ENCODE data around the gene SLK.
A peak's percentile ranks its signal among the peaks of the same experiment; 100 is the strongest.

Gene SLK

DNA sequence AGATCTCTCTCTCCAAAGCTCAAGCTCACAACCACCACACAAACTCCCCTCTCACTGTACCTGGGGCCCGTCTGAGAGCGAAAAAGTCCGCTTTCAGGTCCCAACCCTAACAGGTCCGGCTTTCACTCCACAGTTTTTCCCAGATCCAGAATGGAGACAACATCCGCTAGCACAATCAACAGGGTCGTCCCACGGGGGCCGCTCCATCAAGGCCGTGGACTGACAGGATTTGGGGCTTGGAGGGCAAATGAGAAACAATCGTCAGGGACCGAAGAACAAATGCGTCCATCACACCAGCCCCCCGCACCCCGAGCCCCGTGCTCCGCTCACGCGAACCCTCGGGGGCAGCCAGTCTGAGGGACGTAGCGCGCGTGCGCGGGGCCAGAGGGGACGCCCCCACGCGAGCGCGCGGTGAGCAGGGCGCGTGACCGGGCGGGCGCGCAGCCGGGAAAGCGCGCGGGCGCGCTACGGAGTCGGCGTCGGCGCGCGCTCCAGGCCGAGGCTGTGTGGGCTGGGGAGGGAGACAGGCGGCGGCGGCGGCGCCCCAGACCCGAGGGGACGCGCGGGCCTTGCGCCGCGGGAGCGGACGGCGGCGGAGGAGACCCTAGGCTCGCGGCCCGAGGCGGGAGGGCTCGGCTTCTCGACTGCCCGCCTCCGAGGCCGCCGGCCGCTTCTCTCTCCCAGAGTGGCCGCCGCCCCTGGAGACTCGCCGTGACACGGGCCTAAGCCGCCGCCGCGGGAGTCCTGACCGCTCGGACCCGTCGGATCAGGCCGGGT lies at the start of gene SLK:
SLK (plus strand) TSS at position 470 of the 777 bp plus-strand sequence. CDS start 606 bp downstream, outside the sequence.
- Histone ChIP-seq H3K4me1 (ENCODE audit: control insufficient read depth in 2 of 2, insufficient read depth in 2 of 2, low read length in 2 of 2) (peaks cover 17 to 23% of the 10 kb centered on the region in 2 donors), H3K36me3 (ENCODE audit: control insufficient read depth in 2 of 2, insufficient read depth in 2 of 2, low read length in 2 of 2) (no peaks in the 10 kb centered on the region), H3K4me3 (ENCODE audit: low read length in 2 of 2) (peak within 1 kb of the TSS; percentile 92 to 100)

DNA sequence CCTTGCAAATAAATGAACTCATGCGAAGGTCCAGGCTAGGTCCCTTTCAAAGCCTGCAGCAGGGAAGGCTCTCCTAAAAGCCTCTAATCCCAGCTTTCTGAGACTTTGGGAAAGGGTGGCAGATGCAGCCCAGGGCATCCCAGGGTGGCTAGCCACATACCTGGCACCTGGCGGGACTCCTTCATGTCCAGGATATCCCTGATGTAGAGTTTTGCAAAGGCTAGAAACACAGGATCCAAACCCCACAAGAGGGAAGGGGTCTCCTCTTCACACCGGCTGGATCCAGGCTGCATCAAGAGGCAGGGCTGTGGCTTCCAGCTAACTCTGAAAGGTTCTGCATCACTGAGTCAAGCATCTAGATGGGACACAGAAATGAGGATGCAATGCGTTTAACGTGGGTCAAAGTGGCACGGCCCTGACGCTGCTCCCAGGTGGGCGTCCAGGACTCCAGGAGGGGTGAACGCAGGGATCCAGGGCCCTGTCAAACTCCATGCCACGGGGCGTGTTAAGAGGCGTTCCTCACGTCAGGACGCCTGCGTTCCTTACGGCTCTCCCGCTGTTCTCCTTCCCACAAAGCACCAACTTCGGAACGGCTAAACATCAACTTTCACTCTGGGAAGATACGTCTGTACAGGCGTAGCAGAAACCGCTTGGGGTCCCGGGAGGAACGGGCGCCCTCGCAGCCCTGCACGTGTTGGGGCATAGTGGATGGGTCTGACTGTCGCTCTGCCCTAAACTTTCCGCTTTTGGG lies 49.5 kb upstream of the SLK start:
- no peaks in the 10 kb centered on the region for H3K27me3 ChIP-seq (ENCODE audit: control insufficient read depth in 2 of 2, insufficient read depth in 2 of 2, low read length in 2 of 2)
- peak overlapping the region; percentile 93 to 99 for H3K9ac ChIP-seq (ENCODE audit: low read depth in 1 of 2, low read length in 2 of 2)
- H3K27ac ChIP-seq (ENCODE audit: low read depth in 2 of 2, low read length in 2 of 2) = peak overlapping the region; percentile 97 to 99
- peak overlapping the region; percentile 96 to 99 for H3K4me3 ChIP-seq (ENCODE audit: low read length in 2 of 2)
- H3K4me1 ChIP-seq (ENCODE audit: control insufficient read depth in 2 of 2, insufficient read depth in 2 of 2, low read length in 2 of 2) = peaks cover 19 to 30% of the 10 kb centered on the region in 2 donors
- H3K36me3 ChIP-seq (ENCODE audit: control insufficient read depth in 2 of 2, insufficient read depth in 2 of 2, low read length in 2 of 2) = no peaks in the 10 kb centered on the region
- no peaks in the 10 kb centered on the region for H3K9me3 ChIP-seq (ENCODE audit: control insufficient read depth in 2 of 2, low read length in 2 of 2)

More for the DNA sequence above, at the start of gene SLK:
- H3K27ac ChIP-seq (ENCODE audit: low read depth in 2 of 2, low read length in 2 of 2) = peak within 1 kb of the TSS; percentile 93 to 96
- no peaks in the 10 kb centered on the region for H3K27me3 ChIP-seq (ENCODE audit: control insufficient read depth in 2 of 2, insufficient read depth in 2 of 2, low read length in 2 of 2)
- H3K9ac ChIP-seq (ENCODE audit: low read depth in 1 of 2, low read length in 2 of 2) = peak within 1 kb of the TSS; percentile 99 to 100
- no peaks in the 10 kb centered on the region for H3K9me3 ChIP-seq (ENCODE audit: control insufficient read depth in 2 of 2, low read length in 2 of 2)

DNA sequence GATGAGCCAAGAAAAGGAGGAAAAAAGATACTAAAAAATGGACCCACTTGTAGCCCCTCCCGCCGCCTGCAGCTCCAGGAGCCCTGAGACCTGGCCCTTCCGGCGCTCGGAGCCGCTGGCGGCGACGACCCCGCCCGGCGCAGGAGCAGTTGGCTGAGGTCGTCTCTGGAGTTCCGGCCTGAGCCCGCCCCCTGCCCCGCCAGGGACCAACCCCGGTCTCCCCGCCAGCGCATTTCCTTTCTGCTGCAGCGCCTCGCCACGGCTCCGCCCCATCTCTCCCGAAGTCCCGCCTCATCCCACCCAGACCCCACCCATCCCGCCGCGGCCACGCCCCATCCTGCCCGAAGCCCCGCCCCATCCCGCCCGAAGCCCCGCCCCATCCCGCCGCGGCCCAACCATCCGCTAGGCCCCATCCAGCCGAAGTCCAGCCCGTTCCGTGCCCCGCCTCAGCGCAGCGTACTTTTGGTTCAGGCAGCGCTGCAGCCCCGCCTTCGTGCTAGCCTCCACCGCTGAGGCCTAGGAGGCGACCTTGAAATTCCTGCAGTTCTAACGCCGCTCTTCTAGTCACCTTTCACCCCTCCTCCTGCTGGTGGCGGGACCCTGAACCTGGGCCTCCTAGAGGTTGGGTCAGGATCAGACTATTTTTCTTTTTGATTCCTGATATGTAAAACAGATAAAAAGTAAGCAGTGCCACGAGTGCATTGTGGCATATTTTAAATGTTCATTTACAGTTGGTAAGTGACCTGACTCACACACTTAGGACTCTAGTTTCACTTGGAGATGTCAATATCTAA lies 48.7 kb upstream of the SLK start, which contains the start of gene STN1:
STN1 (minus strand) TSS at position 132 of the 794 bp plus-strand sequence. CDS start 590 bp downstream, outside the sequence.
- H3K4me1 ChIP-seq (ENCODE audit: control insufficient read depth in 2 of 2, insufficient read depth in 2 of 2, low read length in 2 of 2) = peaks cover 19 to 32% of the 10 kb centered on the region in 2 donors

DNA sequence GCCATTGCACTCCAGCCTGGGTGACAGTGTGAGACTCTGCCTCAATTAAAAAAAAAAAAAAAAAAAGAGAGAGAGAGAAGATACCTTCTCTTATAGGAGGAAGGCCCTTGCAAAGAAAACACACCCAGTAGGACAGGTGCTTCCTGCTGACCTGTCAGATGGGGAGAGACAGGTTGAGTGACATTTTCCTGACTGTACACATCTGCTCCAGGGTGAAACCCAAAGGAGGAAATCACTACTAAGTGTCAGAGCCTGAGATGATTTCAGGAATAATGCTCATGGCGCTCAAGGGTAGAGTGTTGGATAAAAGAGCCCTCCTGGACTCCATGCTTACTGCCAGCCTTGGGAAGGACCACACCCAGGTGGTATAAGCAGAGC lies 47.3 kb upstream of the SLK start:
- Histone ChIP-seq H3K27ac (ENCODE audit: low read depth in 2 of 2, low read length in 2 of 2) (no peak overlapping the region), H3K36me3 (ENCODE audit: control insufficient read depth in 2 of 2, insufficient read depth in 2 of 2, low read length in 2 of 2) (no peaks in the 10 kb centered on the region), H3K4me1 (ENCODE audit: control insufficient read depth in 2 of 2, insufficient read depth in 2 of 2, low read length in 2 of 2) (peaks cover 19 to 41% of the 10 kb centered on the region in 2 donors), H3K27me3 (ENCODE audit: control insufficient read depth in 2 of 2, insufficient read depth in 2 of 2, low read length in 2 of 2) (no peaks in the 10 kb centered on the region), H3K9me3 (ENCODE audit: control insufficient read depth in 2 of 2, low read length in 2 of 2) (no peaks in the 10 kb centered on the region), H3K9ac (ENCODE audit: low read depth in 1 of 2, low read length in 2 of 2) (no peak overlapping the region), H3K4me3 (ENCODE audit: low read length in 2 of 2) (no peak overlapping the region)

More for the DNA sequence above, 48.7 kb upstream of the SLK start, which contains the start of gene STN1:
- H3K36me3 ChIP-seq (ENCODE audit: control insufficient read depth in 2 of 2, insufficient read depth in 2 of 2, low read length in 2 of 2) = no peaks in the 10 kb centered on the region
- H3K4me3 ChIP-seq (ENCODE audit: low read length in 2 of 2) = peak within 1 kb of the TSS; percentile 96 to 99
- no peaks in the 10 kb centered on the region for H3K9me3 ChIP-seq (ENCODE audit: control insufficient read depth in 2 of 2, low read length in 2 of 2)
- no peaks in the 10 kb centered on the region for H3K27me3 ChIP-seq (ENCODE audit: control insufficient read depth in 2 of 2, insufficient read depth in 2 of 2, low read length in 2 of 2)
- H3K27ac ChIP-seq (ENCODE audit: low read depth in 2 of 2, low read length in 2 of 2) = peak within 1 kb of the TSS; percentile 97 to 99
- peak within 1 kb of the TSS; percentile 93 to 99 for H3K9ac ChIP-seq (ENCODE audit: low read depth in 1 of 2, low read length in 2 of 2)

DNA sequence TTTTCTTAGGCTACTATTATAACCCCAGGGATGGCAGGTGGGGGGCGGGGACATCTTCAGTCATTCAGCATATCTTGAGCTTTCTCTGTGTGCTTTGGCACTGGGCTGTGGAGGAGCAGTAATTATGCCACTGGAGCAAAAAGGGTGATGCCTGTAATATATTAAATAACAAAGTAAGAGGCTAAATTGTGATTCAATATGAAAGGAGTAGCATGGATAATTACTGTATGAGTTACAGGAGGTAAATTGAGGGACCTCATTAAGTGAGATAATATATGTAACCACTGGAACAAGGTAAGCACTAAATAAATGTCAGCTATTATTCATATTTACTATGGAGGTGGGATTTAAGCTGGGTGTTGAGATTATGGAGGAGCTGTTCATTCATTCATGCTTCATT lies 45.7 kb upstream of the SLK start:
- Histone ChIP-seq H3K9me3 (ENCODE audit: control insufficient read depth in 2 of 2, low read length in 2 of 2) (no peaks in the 10 kb centered on the region), H3K4me1 (ENCODE audit: control insufficient read depth in 2 of 2, insufficient read depth in 2 of 2, low read length in 2 of 2) (peaks cover 19 to 41% of the 10 kb centered on the region in 2 donors), H3K9ac (ENCODE audit: low read depth in 1 of 2, low read length in 2 of 2) (no peak overlapping the region), H3K27ac (ENCODE audit: low read depth in 2 of 2, low read length in 2 of 2) (no peak overlapping the region), H3K36me3 (ENCODE audit: control insufficient read depth in 2 of 2, insufficient read depth in 2 of 2, low read length in 2 of 2) (no peaks in the 10 kb centered on the region), H3K27me3 (ENCODE audit: control insufficient read depth in 2 of 2, insufficient read depth in 2 of 2, low read length in 2 of 2) (no peaks in the 10 kb centered on the region), H3K4me3 (ENCODE audit: low read length in 2 of 2) (no peak overlapping the region)

DNA sequence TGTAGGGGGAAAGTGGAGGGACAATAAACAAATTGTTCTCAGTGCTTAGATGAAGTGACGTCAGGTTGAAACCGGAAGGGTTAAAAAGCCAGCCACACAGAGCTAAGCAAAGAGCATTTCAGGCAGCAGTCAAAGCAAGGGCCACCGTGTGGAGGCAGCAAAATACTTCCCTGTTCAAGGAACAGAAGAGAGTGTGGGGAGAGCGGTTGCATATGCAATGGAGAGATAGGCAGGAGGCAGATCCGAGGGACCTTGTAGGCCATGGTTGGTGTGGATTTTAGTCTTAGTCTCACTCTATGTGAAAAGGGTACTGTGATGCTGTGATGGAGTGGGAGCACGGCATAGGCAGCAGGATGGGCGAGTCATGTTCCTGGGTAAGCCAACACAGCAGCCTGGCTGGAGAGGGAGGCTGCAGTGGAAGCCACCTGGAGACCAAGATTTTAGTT lies 45.2 kb upstream of the SLK start:
- Histone ChIP-seq H3K9ac (ENCODE audit: low read depth in 1 of 2, low read length in 2 of 2) (peak overlapping the region in 1 of 2 donors; percentile 42), H3K27me3 (ENCODE audit: control insufficient read depth in 2 of 2, insufficient read depth in 2 of 2, low read length in 2 of 2) (no peaks in the 10 kb centered on the region), H3K9me3 (ENCODE audit: control insufficient read depth in 2 of 2, low read length in 2 of 2) (no peaks in the 10 kb centered on the region), H3K27ac (ENCODE audit: low read depth in 2 of 2, low read length in 2 of 2) (peak overlapping the region in 1 of 2 donors; percentile 38), H3K4me1 (ENCODE audit: control insufficient read depth in 2 of 2, insufficient read depth in 2 of 2, low read length in 2 of 2) (peaks cover 16 to 42% of the 10 kb centered on the region in 2 donors), H3K4me3 (ENCODE audit: low read length in 2 of 2) (no peak overlapping the region), H3K36me3 (ENCODE audit: control insufficient read depth in 2 of 2, insufficient read depth in 2 of 2, low read length in 2 of 2) (no peaks in the 10 kb centered on the region)

GRCh38 chr10:103922659-103923058 lies 44.3 kb upstream of the SLK start:
- H3K27ac ChIP-seq (ENCODE audit: low read depth in 2 of 2, low read length in 2 of 2) = peak overlapping the region in 1 of 2 donors; percentile 27
- no peaks in the 10 kb centered on the region for H3K36me3 ChIP-seq (ENCODE audit: control insufficient read depth in 2 of 2, insufficient read depth in 2 of 2, low read length in 2 of 2)
- no peaks in the 10 kb centered on the region for H3K27me3 ChIP-seq (ENCODE audit: control insufficient read depth in 2 of 2, insufficient read depth in 2 of 2, low read length in 2 of 2)
- no peak overlapping the region for H3K9ac ChIP-seq (ENCODE audit: low read depth in 1 of 2, low read length in 2 of 2)
- H3K4me1 ChIP-seq (ENCODE audit: control insufficient read depth in 2 of 2, insufficient read depth in 2 of 2, low read length in 2 of 2) = peaks cover 10 to 33% of the 10 kb centered on the region in 2 donors
- H3K9me3 ChIP-seq (ENCODE audit: control insufficient read depth in 2 of 2, low read length in 2 of 2) = no peaks in the 10 kb centered on the region
- no peak overlapping the region for H3K4me3 ChIP-seq (ENCODE audit: low read length in 2 of 2)

- Histone ChIP-seq H3K36me3 (ENCODE audit: control insufficient read depth in 2 of 2, insufficient read depth in 2 of 2, low read length in 2 of 2) (no peaks in the 10 kb centered on the region), H3K27me3 (ENCODE audit: control insufficient read depth in 2 of 2, insufficient read depth in 2 of 2, low read length in 2 of 2) (no peaks in the 10 kb centered on the region), H3K4me3 (ENCODE audit: low read length in 2 of 2) (no peak overlapping the region), H3K27ac (ENCODE audit: low read depth in 2 of 2, low read length in 2 of 2) (peak overlapping the region; percentile 27 to 56), H3K4me1 (ENCODE audit: control insufficient read depth in 2 of 2, insufficient read depth in 2 of 2, low read length in 2 of 2) (peaks cover 8 to 31% of the 10 kb centered on the region in 2 donors), H3K9ac (ENCODE audit: low read depth in 1 of 2, low read length in 2 of 2) (peak overlapping the region in 1 of 2 donors; percentile 1), H3K9me3 (ENCODE audit: control insufficient read depth in 2 of 2, low read length in 2 of 2) (no peaks in the 10 kb centered on the region)
Measured at GRCh38 chr10:103923502-103923901, 43.4 kb upstream of the SLK start.

DNA sequence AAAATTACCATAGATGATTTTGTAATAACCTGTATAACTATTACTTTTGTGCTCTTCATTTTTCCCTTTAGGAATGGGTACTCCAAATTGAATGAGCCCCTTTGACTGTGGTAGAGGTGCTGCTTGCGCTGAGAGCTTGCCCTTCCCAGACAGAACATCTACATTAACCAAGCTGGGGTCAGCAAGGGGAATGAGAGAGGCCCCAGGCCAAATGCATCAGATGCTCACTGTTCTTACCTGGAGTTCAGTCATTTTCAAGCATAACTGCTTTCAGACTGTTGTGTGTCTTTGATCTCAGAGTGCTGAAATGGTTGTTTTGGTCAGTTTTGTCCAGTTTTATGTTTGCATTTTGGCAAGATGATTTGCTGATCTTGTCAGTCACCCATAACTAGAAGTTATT lies 41.3 kb upstream of the SLK start:
- H3K36me3 ChIP-seq (ENCODE audit: control insufficient read depth in 2 of 2, insufficient read depth in 2 of 2, low read length in 2 of 2) = no peaks in the 10 kb centered on the region
- H3K4me3 ChIP-seq (ENCODE audit: low read length in 2 of 2) = no peak overlapping the region
- peaks cover 6 to 26% of the 10 kb centered on the region in 2 donors for H3K4me1 ChIP-seq (ENCODE audit: control insufficient read depth in 2 of 2, insufficient read depth in 2 of 2, low read length in 2 of 2)
- H3K27me3 ChIP-seq (ENCODE audit: control insufficient read depth in 2 of 2, insufficient read depth in 2 of 2, low read length in 2 of 2) = no peaks in the 10 kb centered on the region
- H3K9ac ChIP-seq (ENCODE audit: low read depth in 1 of 2, low read length in 2 of 2) = no peak overlapping the region
- no peak overlapping the region for H3K27ac ChIP-seq (ENCODE audit: low read depth in 2 of 2, low read length in 2 of 2)
- no peaks in the 10 kb centered on the region for H3K9me3 ChIP-seq (ENCODE audit: control insufficient read depth in 2 of 2, low read length in 2 of 2)

Measured in mucosa of rectum (tissue), 2 donors.